Karpas-422 (cell line): Measurements from ENCODE around the gene PAFAH1B2. TPM values are rescaled to one million over a fixed set of nuclear protein-coding genes. Genes with fewer than 3 reads are reported as not detected.
A peak's percentile ranks its signal among the peaks of the same experiment; 100 is the strongest.
"Not testable (repeated sequence)": the region's sequence is repeated elsewhere in the genome, so short reads cannot be mapped to it uniquely, and the experiment has no call there.

Experiments used
- DNase-seq: peaks from one replicate; pipeline ENCODE4 v3.0.0-alpha.2; 2015
- H2AFZ ChIP-seq: fragments of 200-600 bp; sonication (generic); 2 replicates; pipeline ENCODE4 v1.6.1; 2014; ENCODE audit warnings: antibody characterized with exemption, low read length, mixed read lengths
- H3K27ac ChIP-seq: fragments of 200-600 bp; sonication (generic); 2 replicates; pipeline ENCODE4 v1.5.1; 2014; ENCODE audit warnings: mild to moderate bottlenecking, low read length, moderate library complexity
- H3K27me3 ChIP-seq: fragments of 200-600 bp; sonication (generic); 2 replicates; pipeline ENCODE4 v1.6.1; 2014; ENCODE audit warnings: low read length, mixed read lengths
- H3K36me3 ChIP-seq: fragments of 200-600 bp; sonication (generic); 2 replicates; pipeline ENCODE4 v1.6.1; 2014; ENCODE audit warnings: low read length, mixed read lengths; ENCODE audit not compliant: insufficient read depth
- H3K4me1 ChIP-seq: fragments of 200-600 bp; sonication (generic); 2 replicates; pipeline ENCODE4 v1.6.1; 2014; ENCODE audit warnings: mild to moderate bottlenecking, low read length, mixed read lengths
- H3K4me2 ChIP-seq: fragments of 200-600 bp; sonication (generic); 2 replicates; pipeline ENCODE4 v1.6.1; 2014; ENCODE audit warnings: low read length, low read depth, mild to moderate bottlenecking; ENCODE audit not compliant: poor library complexity, severe bottlenecking
- H3K4me3 ChIP-seq: fragments of 200-600 bp; sonication (generic); 2 replicates; pipeline ENCODE4 v1.5.1; 2014; ENCODE audit warnings: mild to moderate bottlenecking, antibody characterized with exemption, low read length, mixed read lengths
- H3K79me2 ChIP-seq: fragments of 200-600 bp; sonication (generic); 2 replicates; pipeline ENCODE4 v1.6.1; 2014; ENCODE audit warnings: mild to moderate bottlenecking, low read length, mixed read lengths
- H3K9ac ChIP-seq: fragments of 200-600 bp; sonication (generic); 2 replicates; pipeline ENCODE4 v1.6.0; 2014; ENCODE audit warnings: low read length
- H3K9me2 ChIP-seq: fragments of 200-600 bp; sonication (generic), shearing (Covaris generic); replicated peaks from 2 replicates; pipeline ENCODE4 v1.6.0; 2014; ENCODE audit warnings: mild to moderate bottlenecking, low read length, moderate library complexity; ENCODE audit not compliant: insufficient read depth
- H3K9me3 ChIP-seq: fragments of 300-700, 200-600 bp; sonication (generic); 2 replicates; pipeline ENCODE4 v1.6.1; 2014; ENCODE audit warnings: low read length, mixed read lengths
- H4K20me1 ChIP-seq: fragments of 200-600 bp; sonication (generic); 2 replicates; pipeline ENCODE4 v1.6.1; 2014; ENCODE audit warnings: mild to moderate bottlenecking, antibody characterized with exemption, low read length, low read depth; ENCODE audit not compliant: insufficient read depth
- total RNA-seq: library from RNA; depleted of rRNA; stranded (reverse); fragments of >200 nt; shearing (Covaris generic); gene quantifications from 2 replicates; pipeline ENCODE4 v1.2.3, GENCODE V29; 2014; ENCODE audit warnings: low replicate concordance

PAFAH1B2 gene
- total RNA-seq, 1 experiment from 2014 or later = 20.6 TPM

DNA sequence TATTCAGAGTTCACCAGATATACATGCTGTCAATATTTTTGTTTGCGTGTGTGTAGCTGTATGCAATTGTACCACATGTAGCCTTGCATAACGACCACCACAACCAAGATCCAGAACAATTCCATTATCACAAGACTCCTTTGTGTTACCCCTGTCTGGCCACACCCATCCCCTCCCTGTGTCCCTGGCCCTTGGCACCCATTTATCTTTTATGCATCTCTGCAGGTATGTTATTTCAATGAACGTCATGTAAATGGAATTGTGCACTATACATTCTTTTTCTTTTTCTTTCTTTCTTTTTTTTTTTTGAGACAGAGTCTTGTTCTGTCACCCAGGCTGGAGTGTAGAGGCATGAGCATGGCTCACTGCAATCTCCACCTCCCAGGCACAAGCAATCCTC, 9.7 kb upstream of the PAFAH1B2 start:
- Histone ChIP-seq H3K9me2 (no peaks in the 10 kb centered on the region), H3K27ac (no peak overlapping the region), H3K27me3 (no peaks in the 10 kb centered on the region), H2AFZ (no peak overlapping the region), H3K36me3 (no peaks in the 10 kb centered on the region), H3K4me3 (no peak overlapping the region), H4K20me1 (no peaks in the 10 kb centered on the region), H3K4me2 (no peak overlapping the region), H3K9me3 (no peaks in the 10 kb centered on the region), H3K9ac (no peak overlapping the region), H3K4me1 (no peaks in the 10 kb centered on the region), H3K79me2 (no peaks in the 10 kb centered on the region)
- no peak for DNase-seq

DNA sequence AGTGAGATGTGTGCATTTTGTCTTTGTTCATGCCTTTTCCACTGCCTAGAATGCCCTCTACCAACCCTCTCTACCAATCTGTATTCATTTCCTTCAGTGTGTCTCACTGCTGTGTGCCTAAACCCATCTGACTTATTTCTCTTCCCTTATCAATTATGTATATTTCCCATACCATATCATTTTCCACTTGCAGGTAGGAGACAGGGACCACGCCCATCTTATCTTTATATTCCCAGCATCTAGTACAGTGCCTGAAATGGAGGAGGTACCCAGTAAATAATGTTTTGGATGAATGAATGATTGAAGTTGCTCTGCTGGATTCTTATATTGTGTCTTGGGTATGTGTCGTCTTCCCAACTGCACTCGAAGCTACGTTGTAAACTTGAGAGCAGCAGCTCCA, 9.1 kb upstream of the PAFAH1B2 start:
- not testable (repeated sequence) for H3K4me3 ChIP-seq, H3K27ac ChIP-seq, H3K9me2 ChIP-seq, H3K9me3 ChIP-seq, DNase-seq, H3K27me3 ChIP-seq, H3K79me2 ChIP-seq, H3K4me2 ChIP-seq, H3K4me1 ChIP-seq, H4K20me1 ChIP-seq, H3K9ac ChIP-seq, H2AFZ ChIP-seq, H3K36me3 ChIP-seq

DNA sequence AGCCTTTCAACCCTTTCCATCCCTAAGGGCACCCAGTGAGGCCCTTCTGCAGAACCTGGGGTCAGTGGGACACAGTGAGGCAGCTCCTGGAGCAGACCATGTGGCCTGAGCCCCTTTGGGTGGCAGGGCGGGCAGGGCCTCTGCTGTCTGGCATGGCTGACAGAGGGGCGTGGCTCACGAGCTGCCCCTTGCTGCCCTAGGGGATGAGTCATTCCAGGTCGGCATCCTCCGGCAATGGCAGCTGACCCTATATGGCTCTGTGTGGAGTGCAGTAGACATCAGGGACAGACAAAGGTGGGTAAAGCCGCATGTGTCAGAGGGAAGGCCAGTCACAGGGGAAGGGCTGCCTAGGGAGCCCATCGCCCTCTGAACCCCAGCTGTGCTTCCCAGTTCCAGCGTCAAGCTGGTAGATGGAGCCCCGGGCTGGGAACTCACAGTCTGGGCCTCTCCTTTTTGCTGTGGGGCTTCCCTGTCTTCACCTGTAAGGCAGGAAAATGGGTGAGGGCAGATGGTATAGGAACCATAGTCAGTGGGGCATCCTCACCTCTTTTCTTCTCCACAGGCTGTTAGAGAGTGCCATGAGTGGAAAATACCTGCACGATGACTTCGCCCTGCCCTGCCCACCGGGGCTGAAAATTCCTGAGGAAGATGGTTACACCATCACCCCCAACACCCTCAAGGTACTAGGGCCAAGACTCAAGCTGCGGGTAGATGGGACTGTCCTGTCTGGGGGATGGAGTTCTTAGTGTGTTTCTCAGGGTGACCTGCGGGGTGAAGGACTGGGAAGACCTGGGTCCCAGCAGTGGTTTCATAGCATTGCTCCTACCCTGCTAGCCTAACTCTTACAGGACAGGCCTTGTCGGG, 6.6 kb upstream of the PAFAH1B2 start:
- not testable (repeated sequence) for H4K20me1 ChIP-seq, H3K4me3 ChIP-seq, H3K27ac ChIP-seq, H3K4me2 ChIP-seq, DNase-seq, H3K36me3 ChIP-seq, H3K4me1 ChIP-seq, H3K27me3 ChIP-seq, H3K9ac ChIP-seq, H3K9me3 ChIP-seq, H3K79me2 ChIP-seq, H3K9me2 ChIP-seq, H2AFZ ChIP-seq

DNA sequence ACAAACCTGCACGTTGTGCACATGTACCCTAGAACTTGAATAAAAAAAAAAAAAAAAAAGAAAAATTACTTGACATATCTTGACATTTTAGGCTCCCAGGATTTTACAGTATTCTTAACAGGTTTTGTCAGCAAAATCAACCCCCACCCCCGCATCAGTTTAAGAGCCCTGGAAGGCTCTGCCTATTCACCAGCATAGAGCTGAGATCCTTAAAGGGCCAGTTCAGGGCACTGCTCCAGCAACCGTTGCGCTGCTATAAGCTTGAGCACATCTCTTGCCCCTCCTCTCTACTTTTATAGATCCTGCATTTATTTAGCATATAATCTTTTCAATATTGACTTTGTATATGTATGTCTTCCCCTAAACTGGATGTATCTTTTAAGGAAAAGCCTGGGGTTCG, 697 bp upstream of the PAFAH1B2 start:
- peaks cover 13% of the 10 kb centered on the region for H3K4me1 ChIP-seq
- H3K4me3 ChIP-seq = peak overlapping the region; percentile 92
- H3K9ac ChIP-seq = peak overlapping the region; percentile 87
- H3K27ac ChIP-seq = no peak overlapping the region
- peak overlapping the region; percentile 93 for H2AFZ ChIP-seq
- peaks cover 14% of the 10 kb centered on the region; the same call in 1 of the 2 replicates for H4K20me1 ChIP-seq
- H3K36me3 ChIP-seq = no peaks in the 10 kb centered on the region
- H3K79me2 ChIP-seq = peaks cover 39% of the 10 kb centered on the region
- no peaks in the 10 kb centered on the region for H3K9me3 ChIP-seq
- peak overlapping the region; percentile 87 for H3K4me2 ChIP-seq
- H3K27me3 ChIP-seq = no peaks in the 10 kb centered on the region
- no peaks in the 10 kb centered on the region for H3K9me2 ChIP-seq
- no peak for DNase-seq

DNA sequence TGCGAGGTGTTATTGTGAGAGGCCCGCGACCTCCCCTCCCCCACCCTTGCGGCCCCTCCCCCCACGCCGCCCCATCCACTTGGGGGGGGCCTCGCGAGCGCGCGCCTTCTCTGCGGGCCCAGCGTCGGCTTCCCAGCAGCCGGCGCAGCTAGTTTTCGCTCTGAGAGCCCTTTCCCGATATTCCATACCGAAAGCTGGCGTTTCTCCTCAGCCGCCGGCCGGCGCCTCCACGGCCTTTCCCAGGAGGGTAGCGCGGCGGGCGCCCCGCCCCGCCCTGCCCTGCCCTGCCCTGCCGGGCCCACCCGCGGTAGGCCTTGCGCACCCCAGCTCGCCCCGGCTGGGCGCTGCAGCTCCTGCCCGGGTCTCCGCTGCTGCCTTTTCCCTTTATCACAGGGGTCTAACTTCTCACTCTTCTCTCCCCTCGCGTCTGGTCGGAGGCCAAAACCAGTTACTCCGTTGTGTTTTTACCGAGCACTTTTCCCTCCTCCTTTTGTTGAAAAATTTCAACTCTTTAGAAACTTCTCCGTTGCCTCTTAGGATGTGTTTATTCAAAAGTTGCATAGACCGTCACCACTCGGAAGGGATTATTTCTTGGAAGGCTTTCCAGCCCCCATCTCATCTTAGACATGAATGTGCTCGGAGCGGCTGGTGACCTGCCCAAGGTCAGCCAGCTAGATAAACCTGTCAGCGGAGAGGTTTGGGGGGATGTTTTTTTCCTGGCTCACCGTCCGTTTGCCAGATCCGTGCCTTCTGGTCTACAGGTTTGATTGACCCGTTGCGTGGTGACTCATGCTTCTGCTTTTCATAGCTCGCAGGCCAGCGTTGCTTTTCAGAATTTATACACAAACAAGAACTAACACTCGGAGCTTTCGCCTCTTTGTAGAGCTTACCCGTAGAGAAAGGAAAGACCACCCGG, 648 bp downstream of the PAFAH1B2 start:
- DNase-seq = peak; percentile 68

DNA sequence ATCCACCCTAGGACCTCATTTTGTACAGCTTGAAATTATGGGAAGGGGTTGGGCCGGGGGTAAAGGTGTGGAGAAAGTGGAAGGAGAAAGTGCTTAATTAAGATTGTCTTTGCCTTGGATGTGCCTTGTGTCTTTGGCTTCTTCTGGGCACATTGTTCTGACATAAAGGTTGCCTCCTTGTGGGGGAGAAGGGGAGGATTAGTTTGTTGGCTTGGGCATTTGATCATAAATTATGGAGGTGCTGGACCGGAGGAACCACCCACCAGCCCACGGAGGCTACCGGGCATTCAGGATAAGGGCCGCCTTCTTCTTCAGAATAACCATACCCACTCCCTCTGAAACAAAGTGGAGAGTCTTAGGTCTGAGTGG, 1.3 kb downstream of the PAFAH1B2 start:
- H3K4me1 ChIP-seq = peaks cover 13% of the 10 kb centered on the region
- H3K9me2 ChIP-seq = no peaks in the 10 kb centered on the region
- H3K36me3 ChIP-seq = no peaks in the 10 kb centered on the region
- no peaks in the 10 kb centered on the region for H3K27me3 ChIP-seq
- H3K9ac ChIP-seq = peak overlapping the region; percentile 87
- DNase-seq = no peak
- peaks cover 14% of the 10 kb centered on the region; the same call in 1 of the 2 replicates for H4K20me1 ChIP-seq
- H3K4me3 ChIP-seq = peak overlapping the region; percentile 92
- H3K79me2 ChIP-seq = peaks cover 56% of the 10 kb centered on the region
- H3K4me2 ChIP-seq = peak overlapping the region; percentile 87
- H2AFZ ChIP-seq = no peak overlapping the region
- H3K27ac ChIP-seq = no peak overlapping the region; the same call in 1 of the 2 replicates
- no peaks in the 10 kb centered on the region for H3K9me3 ChIP-seq

More for the DNA sequence above, 648 bp downstream of the PAFAH1B2 start:
- Histone ChIP-seq H3K36me3 (no peaks in the 10 kb centered on the region), H3K27me3 (no peaks in the 10 kb centered on the region), H2AFZ (no peak overlapping the region), H3K4me1 (peaks cover 13% of the 10 kb centered on the region), H3K4me2 (peak overlapping the region; percentile 87), H3K79me2 (peaks cover 50% of the 10 kb centered on the region), H3K4me3 (peak overlapping the region; percentile 92), H3K9me3 (no peaks in the 10 kb centered on the region), H4K20me1 (peaks cover 14% of the 10 kb centered on the region; the same call in 1 of the 2 replicates), H3K9me2 (no peaks in the 10 kb centered on the region), H3K9ac (peak overlapping the region; percentile 87), H3K27ac (peak overlapping the region; percentile 65)

DNA sequence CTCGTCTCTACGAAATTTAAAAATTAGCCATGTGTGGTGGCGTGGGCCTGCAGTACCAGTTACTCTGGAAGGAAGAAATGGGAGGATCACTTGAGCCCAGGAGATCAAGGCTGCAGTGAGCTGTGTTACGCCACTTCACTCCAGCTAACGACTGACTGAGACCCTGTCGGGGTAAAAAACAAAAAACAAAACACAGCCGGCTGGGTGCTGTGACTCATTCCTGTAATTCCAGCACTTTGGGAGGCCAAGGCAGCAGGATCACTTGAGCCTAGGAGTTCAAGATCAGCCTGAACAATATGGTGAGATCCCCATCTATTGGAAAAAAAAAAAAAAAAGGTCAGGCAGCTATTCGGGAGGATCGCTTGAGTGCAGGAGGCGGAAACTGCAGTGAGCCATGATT, 2.4 kb downstream of the PAFAH1B2 start:
- Histone ChIP-seq H3K4me3 (no peak overlapping the region), H3K9me2 (no peaks in the 10 kb centered on the region), H3K36me3 (no peaks in the 10 kb centered on the region), H2AFZ (no peak overlapping the region), H3K9ac (no peak overlapping the region), H4K20me1 (peaks cover 14% of the 10 kb centered on the region; the same call in 1 of the 2 replicates), H3K4me2 (no peak overlapping the region), H3K9me3 (no peaks in the 10 kb centered on the region), H3K27ac (no peak overlapping the region), H3K4me1 (peaks cover 13% of the 10 kb centered on the region), H3K27me3 (no peaks in the 10 kb centered on the region), H3K79me2 (peaks cover 61% of the 10 kb centered on the region)
- no peak for DNase-seq

DNA sequence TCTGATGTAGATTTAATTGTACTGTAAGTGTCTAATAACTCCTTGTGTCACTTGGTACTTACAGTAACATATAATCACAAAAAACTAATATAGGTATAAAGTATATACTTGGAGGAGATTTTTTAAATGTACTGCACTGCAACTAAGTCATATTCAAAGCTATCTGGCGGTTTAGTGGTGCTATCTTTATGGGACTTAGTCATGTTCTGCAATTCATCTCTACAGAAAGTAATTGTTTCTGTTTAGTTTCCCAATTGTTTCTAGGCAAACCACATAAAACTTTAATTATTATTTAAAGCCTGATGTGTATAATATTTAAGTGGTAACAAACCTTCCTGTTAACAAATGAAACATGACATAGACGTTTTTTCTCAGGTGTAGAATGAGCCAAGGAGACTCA, 8.0 kb downstream of the PAFAH1B2 start:
- Histone ChIP-seq H3K36me3 (peaks cover 3% of the 10 kb centered on the region; the same call in 1 of the 2 replicates), H3K27me3 (no peaks in the 10 kb centered on the region), H3K27ac (no peak overlapping the region), H3K4me3 (no peak overlapping the region), H3K9me2 (no peaks in the 10 kb centered on the region), H3K4me2 (no peak overlapping the region), H3K4me1 (no peaks in the 10 kb centered on the region), H4K20me1 (no peaks in the 10 kb centered on the region), H2AFZ (no peak overlapping the region), H3K9me3 (no peaks in the 10 kb centered on the region), H3K79me2 (peaks cover 86% of the 10 kb centered on the region), H3K9ac (no peak overlapping the region)
- DNase-seq = no peak
